Pancreas (tissue), 10 donors: Measurements from ENCODE around the gene MRRF. TPM values are rescaled to one million over a fixed set of nuclear protein-coding genes. Genes with fewer than 3 reads are reported as not detected.

Experiments
- ATAC-seq, 4 donors: fragments of 200-7000 bp; cut with Tn5 transposase; one replicate each; pipeline versions ENCODE4 v1.8.0 to v1.9.1; 2020; ENCODE audit warnings: mild to moderate bottlenecking in 4 of 4, moderate library complexity in 4 of 4
- DNase-seq, 6 donors: peaks; one replicate each; pipeline ENCODE4 v3.0.0-alpha.2; 2020
- FAIRE-seq: peaks from 2 replicates; lab custom pipeline; 2012; peaks lifted over from hg19 to GRCh38; lab: Jason Lieb, UNC
- H3K27ac ChIP-seq, 4 donors: fragments of 200-600 bp; sonication (generic); 1 replicate in 3 of 4; 2 replicates in 1 of 4; pipeline versions ENCODE4 v1.5.0 to v1.8.0; 2020
- H3K27me3 ChIP-seq, 4 donors: fragments of 200-600 bp; one replicate each; pipeline ENCODE4 v1.8.0; 2021
- H3K36me3 ChIP-seq, 3 donors: fragments of 200-600 bp; sonication (generic) in 1 of 3; one replicate each; pipeline versions ENCODE4 v1.5.0 to v1.8.0; 2020 to 2021
- H3K4me1 ChIP-seq, 3 donors: fragments of 200-600 bp; one replicate each; pipeline ENCODE4 v1.8.0; 2021
- H3K4me3 ChIP-seq, 4 donors: fragments of 200-600 bp; sonication (generic) in 2 of 4; one replicate each; pipeline versions ENCODE4 v1.5.0 to v1.8.0; 2020 to 2021
- H3K9me3 ChIP-seq, 4 donors: fragments of 200-600 bp; one replicate each; pipeline ENCODE4 v1.8.0; 2021
- CTCF ChIP-seq, 4 donors: fragments of 200-600 bp; sonication (generic) in 3 of 4; IDR thresholded peaks; one replicate each; pipeline versions ENCODE4 v1.5.0 to v1.8.0; 2021; ENCODE audit warnings: antibody characterized with exemption in 4 of 4
- WGBS, 2 donors: extraction: QIAGEN DNeasy Blood & Tissue Kit; methylation state at CpG; one replicate each; pipeline ENCODE4 v1.1.7; 2013; 5-methylcytosine and 5-hydroxymethylcytosine counted together
- intact Hi-C, 3 donors: fragments of 100-400 bp; cut with DNase I; formaldehyde crosslinking; loops; one replicate each; pipeline versions ENCODE4 v1.11.1 to v1.14.2; 2022
- polyA plus RNA-seq, 2 donors: library from polyadenylated mRNA; stranded (reverse); fragments of 200-250 nt; gene quantifications; one replicate each; pipeline ENCODE4 v1.2.3, GENCODE V29; 2013
- total RNA-seq, 6 donors: library from RNA; stranded (reverse); fragmentation: NEBNext Ultra II Directional in 4 of 6; extraction: Animal tissue kit (Norgen Biotek cat#: 25700) in 4 of 6; gene quantifications; one replicate each; pipeline versions ENCODE4 v1.2.1 to v1.2.4, GENCODE V29; 2021 to 2023
- donor health status: healthy with polysubstance abuse.
- donor health status: DM: no; HTN: no; CAD: no; lungs with moderate emphysema.
- donor health status: DM: no; HTN: no; CAD: no.
- donor health status: control.
- donor health status: control.
- donor health status: Bipolar disorder and iron deficiency.
- donor health status: DM: yes; HTN: yes; CAD: no.
- donor health status: DM: no; HTN: no; CAD: no.
- donor health status: DM: no; HTN: no; CAD: no.
- donor health status: DM: yes; HTN: yes; CAD: no.

Gene MRRF
- total and polyA plus RNA-seq, 8 donors = 13.0 to 27.8 (median 17.5) TPM

GRCh38 chr9:122336189-122336588 lies 71.5 kb downstream of the MRRF start:
- H3K9me3 ChIP-seq = no peaks in the 10 kb centered on the region
- DNase-seq (no peak), ATAC-seq (no peak), FAIRE-seq (no peak)
- no peak overlapping the region for H3K4me3 ChIP-seq
- no peak for TF ChIP-seq CTCF (IDR thresholded peaks at IDR 0.05)
- 72 to 87% methylated on average over 5 of the region's 5 CpGs for WGBS, 2 donors
- intact Hi-C loops = no loop called here
- H3K27ac ChIP-seq = no peak overlapping the region
- no peaks in the 10 kb centered on the region for H3K27me3 ChIP-seq
- H3K4me1 ChIP-seq = no peaks in the 10 kb centered on the region
- H3K36me3 ChIP-seq = no peaks in the 10 kb centered on the region

GRCh38 chr9:122336866-122337555 lies 72.3 kb downstream of the MRRF start:
- DNase-seq (no peak), ATAC-seq (no peak), FAIRE-seq (no peak)
- Histone ChIP-seq H3K27ac (no peak overlapping the region), H3K4me3 (no peak overlapping the region), H3K9me3 (no peaks in the 10 kb centered on the region), H3K36me3 (no peaks in the 10 kb centered on the region), H3K4me1 (no peaks in the 10 kb centered on the region), H3K27me3 (no peaks in the 10 kb centered on the region)
- intact Hi-C loops = no loop called here
- 23 to 29% methylated on average over 26 of the region's 26 CpGs for WGBS, 2 donors
- no peak for TF ChIP-seq CTCF (IDR thresholded peaks at IDR 0.05)

GRCh38 chr9:122337556-122337929 lies 72.9 kb downstream of the MRRF start:
- no peak for ATAC-seq
- no peak for FAIRE-seq
- Histone ChIP-seq H3K27ac (no peak overlapping the region), H3K36me3 (no peaks in the 10 kb centered on the region), H3K27me3 (no peaks in the 10 kb centered on the region), H3K9me3 (no peaks in the 10 kb centered on the region), H3K4me3 (no peak overlapping the region), H3K4me1 (no peaks in the 10 kb centered on the region)
- DNase-seq = no peak
- WGBS, 2 donors = 40 to 48% methylated on average over 4 of the region's 4 CpGs
- intact Hi-C loops = no loop called here
- TF ChIP-seq CTCF (IDR thresholded peaks at IDR 0.05) = no peak

- no peaks in the 10 kb centered on the region for H3K4me1 ChIP-seq
- FAIRE-seq = no peak
- WGBS, 2 donors = 58 to 62% methylated on average over 6 of the region's 6 CpGs
- no peaks in the 10 kb centered on the region for H3K9me3 ChIP-seq
- ATAC-seq = no peak
- DNase-seq = no peak
- H3K27me3 ChIP-seq = no peaks in the 10 kb centered on the region
- no peaks in the 10 kb centered on the region for H3K36me3 ChIP-seq
- no peak for TF ChIP-seq CTCF (IDR thresholded peaks at IDR 0.05)
- H3K4me3 ChIP-seq = no peak overlapping the region
- no peak overlapping the region for H3K27ac ChIP-seq
- intact Hi-C loops = no loop called here
Measured at GRCh38 chr9:122338536-122338935, 73.9 kb downstream of the MRRF start.

GRCh38 chr9:122338994-122339393 lies 74.3 kb downstream of the MRRF start:
- Histone ChIP-seq H3K9me3 (no peaks in the 10 kb centered on the region), H3K27me3 (no peaks in the 10 kb centered on the region), H3K4me3 (no peak overlapping the region), H3K4me1 (no peaks in the 10 kb centered on the region), H3K27ac (no peak overlapping the region), H3K36me3 (no peaks in the 10 kb centered on the region)
- DNase-seq (no peak), ATAC-seq (no peak), FAIRE-seq (no peak)
- WGBS, 2 donors = 60 to 77% methylated on average over 3 of the region's 3 CpGs
- no peak for TF ChIP-seq CTCF (IDR thresholded peaks at IDR 0.05)
- intact Hi-C loops = no loop called here
